Activated CD4-positive, CD25-positive, alpha-beta regulatory T cell (primary cell): ENCODE results near the gene IFNG-AS1.

Experiments
- DNase-seq, 4 experiments: peaks; one replicate each; lab custom pipeline; 2025; lab: John Stamatoyannopoulos, UW

The IFNG-AS1 gene

GRCh38 chr12:67994046-67994445, 4.8 kb downstream of the IFNG-AS1 start:
- DNase-seq: no peak

- no peak for DNase-seq
Observed at GRCh38 chr12:67996347-67996746, 7.1 kb downstream of the IFNG-AS1 start.

- no peak for DNase-seq
Observed at GRCh38 chr12:67998379-67998778, 9.1 kb downstream of the IFNG-AS1 start.

GRCh38 chr12:67999244-67999643, 10.0 kb downstream of the IFNG-AS1 start:
- DNase-seq: no peak

GRCh38 chr12:68001486-68002466, 12.5 kb downstream of the IFNG-AS1 start:
- no peak for DNase-seq

- DNase-seq: no peak
Observed at GRCh38 chr12:68003777-68004176, 14.5 kb downstream of the IFNG-AS1 start.

- no peak for DNase-seq
Observed at GRCh38 chr12:68007033-68007432, 17.8 kb downstream of the IFNG-AS1 start.

- DNase-seq: no peak
Observed at GRCh38 chr12:68007466-68007865, 18.2 kb downstream of the IFNG-AS1 start.

- no peak for DNase-seq
Observed at GRCh38 chr12:68011206-68011881, 22.1 kb downstream of the IFNG-AS1 start.

- DNase-seq: no peak
Observed at GRCh38 chr12:68011882-68012207, 22.6 kb downstream of the IFNG-AS1 start.

- no peak for DNase-seq
Observed at GRCh38 chr12:68012712-68013111, 23.5 kb downstream of the IFNG-AS1 start.

GRCh38 chr12:68013181-68013580, 23.9 kb downstream of the IFNG-AS1 start:
- DNase-seq: no peak

GRCh38 chr12:68016136-68016535, 26.9 kb downstream of the IFNG-AS1 start:
- DNase-seq: no peak

- no peak for DNase-seq
Observed at GRCh38 chr12:68018315-68018714, 29.1 kb downstream of the IFNG-AS1 start.

GRCh38 chr12:68020049-68020448, 30.8 kb downstream of the IFNG-AS1 start:
- DNase-seq: no peak

- DNase-seq: no peak
Observed at GRCh38 chr12:68020699-68021098, 31.5 kb downstream of the IFNG-AS1 start.

GRCh38 chr12:68028647-68029046, 39.4 kb downstream of the IFNG-AS1 start:
- no peak for DNase-seq

- no peak for DNase-seq
Observed at GRCh38 chr12:68030248-68030647, 41.0 kb downstream of the IFNG-AS1 start.

- no peak for DNase-seq
Observed at GRCh38 chr12:68031174-68031573, 41.9 kb downstream of the IFNG-AS1 start.

GRCh38 chr12:68031881-68032739, 42.9 kb downstream of the IFNG-AS1 start:
- DNase-seq: no peak

GRCh38 chr12:68034567-68034966, 45.3 kb downstream of the IFNG-AS1 start:
- DNase-seq: no peak

GRCh38 chr12:68036642-68037041, 47.4 kb downstream of the IFNG-AS1 start:
- no peak for DNase-seq
